Gastrocnemius medialis (tissue), 4 donors: ENCODE measurements around the gene TNNT3.

Source experiments
- CTCF ChIP-seq, 5 experiments: fragments of 450-650 bp in 3 of 5; fragments of 200-600 bp in 2 of 5; sonication (generic) in 2 of 5; IDR thresholded peaks in 4 of 5; conservative IDR thresholded peaks in 1 of 5; 1 replicate in 4 of 5; 2 replicates in 1 of 5; pipeline ENCODE4 v1.5.1; 2016 to 2019; ENCODE audit warnings: antibody characterized with exemption in 5 of 5, mild to moderate bottlenecking in 3 of 5, moderate library complexity in 3 of 5
- POLR2A ChIP-seq, 2 donors: fragments of 450-650 bp; IDR thresholded peaks; one replicate each; pipeline ENCODE4 v1.6.1; 2017; ENCODE audit warnings: antibody characterized with exemption in 2 of 2, mild to moderate bottlenecking in 2 of 2, moderate library complexity in 2 of 2

DNA sequence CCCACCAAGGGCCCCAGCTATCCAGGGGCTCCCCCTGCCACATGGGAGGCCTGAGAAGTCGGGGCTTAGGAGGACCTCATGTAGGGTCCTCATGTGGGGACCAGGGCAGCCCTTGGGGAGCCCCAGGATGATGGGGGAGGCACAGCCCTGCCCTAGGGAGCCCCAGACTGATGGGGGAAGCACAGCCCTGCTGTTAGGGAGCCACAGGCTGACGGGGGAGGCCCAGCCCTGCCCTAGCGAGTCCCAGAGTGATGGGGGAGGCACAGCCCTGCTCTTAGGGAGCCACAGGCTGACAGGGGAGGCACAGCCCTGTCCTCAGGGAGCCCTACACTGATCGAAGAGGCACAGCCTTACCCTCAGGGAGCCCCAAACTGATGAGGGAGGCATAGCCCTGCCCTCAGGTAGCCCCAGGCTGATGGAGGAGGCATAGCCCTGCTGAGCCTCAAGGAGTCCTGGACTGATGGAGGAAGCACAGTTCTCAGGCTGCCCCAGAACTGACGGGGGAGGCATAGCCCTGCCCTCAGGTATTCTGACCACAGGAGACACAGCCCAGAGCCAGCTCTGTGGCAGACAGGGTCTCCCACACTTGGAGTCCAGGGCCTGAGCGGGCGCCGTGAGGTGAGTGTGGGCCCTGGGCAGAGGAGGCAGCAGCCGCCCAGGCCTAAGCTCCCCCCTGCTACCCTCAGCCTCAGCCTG is 38.6 kb upstream of the TNNT3 start:
- no peak for TF ChIP-seq CTCF (IDR thresholded peaks at IDR 0.05 in 4 of 5, conservative IDR thresholded peaks at IDR 0.05 in 1 of 5)
- no peak for TF ChIP-seq POLR2A (IDR thresholded peaks at IDR 0.05)
